ENCODE data around the gene CDO1. TPM values are rescaled to one million over a fixed set of nuclear protein-coding genes. Genes with fewer than 3 reads are reported as not detected.
A peak's percentile ranks its signal among the peaks of the same experiment; 100 is the strongest.
"Not testable (repeated sequence)": the region's sequence is repeated elsewhere in the genome, so short reads cannot be mapped to it uniquely, and the experiment has no call there.

Gene CDO1
- total RNA-seq, 1 donor from 2014 or later, result 130 TPM

- peak; percentile 95 for ATAC-seq
- DNase-seq (ENCODE audit: low spot score), result no peak
Observed at GRCh38 chr5:115831163-115831768, 14.8 kb upstream of the CDO1 start.

- DNase-seq (ENCODE audit: low spot score) (no peak), ATAC-seq (peak; percentile 74)
Observed at GRCh38 chr5:115829913-115830312, 13.5 kb upstream of the CDO1 start.

GRCh38 chr5:115825948-115826347 is 9.5 kb upstream of the CDO1 start:
- no peak for ATAC-seq
- DNase-seq (ENCODE audit: low spot score), result no peak

- not testable (repeated sequence) for ATAC-seq; DNase-seq (ENCODE audit: low spot score)
Observed at GRCh38 chr5:115824983-115825382, 8.5 kb upstream of the CDO1 start.

GRCh38 chr5:115820846-115821245 is 4.4 kb upstream of the CDO1 start:
- DNase-seq (ENCODE audit: low spot score), result no peak
- ATAC-seq, result no peak

- no peak for ATAC-seq
- DNase-seq (ENCODE audit: low spot score), result no peak
Observed at GRCh38 chr5:115818821-115819220, 2.4 kb upstream of the CDO1 start.

- DNase-seq (ENCODE audit: low spot score) (no peak), ATAC-seq (no peak)
Observed at GRCh38 chr5:115817386-115817785, 927 bp upstream of the CDO1 start.

GRCh38 chr5:115815693-115816225 is 700 bp downstream of the CDO1 start:
- peak; percentile 51 for DNase-seq (ENCODE audit: low spot score)
- ATAC-seq, result peak; percentile 45

- no peak for ATAC-seq
Observed at GRCh38 chr5:115815006-115815692, 1.3 kb downstream of the CDO1 start.

GRCh38 chr5:115813719-115814118 is 2.7 kb downstream of the CDO1 start:
- DNase-seq (ENCODE audit: low spot score) (no peak), ATAC-seq (no peak)

More at GRCh38 chr5:115815006-115815692, 1.3 kb downstream of the CDO1 start:
- DNase-seq (ENCODE audit: low spot score), result no peak

GRCh38 chr5:115812372-115812771 is 4.1 kb downstream of the CDO1 start:
- ATAC-seq, result no peak
- no peak for DNase-seq (ENCODE audit: low spot score)

GRCh38 chr5:115811406-115811805 is 5.1 kb downstream of the CDO1 start:
- no peak for ATAC-seq
- DNase-seq (ENCODE audit: low spot score), result no peak

GRCh38 chr5:115810761-115811160 is 5.7 kb downstream of the CDO1 start:
- DNase-seq (ENCODE audit: low spot score) (no peak), ATAC-seq (no peak)

GRCh38 chr5:115809946-115810345 is 6.5 kb downstream of the CDO1 start:
- DNase-seq (ENCODE audit: low spot score), result no peak
- ATAC-seq, result no peak

- ATAC-seq; DNase-seq (ENCODE audit: low spot score): not testable (repeated sequence)
Observed at GRCh38 chr5:115808066-115808465, 8.4 kb downstream of the CDO1 start.

GRCh38 chr5:115807654-115808052 is 8.8 kb downstream of the CDO1 start:
- no peak for DNase-seq (ENCODE audit: low spot score)
- no peak for ATAC-seq

- peak; percentile 62 for ATAC-seq
Observed at GRCh38 chr5:115806986-115807653, 9.3 kb downstream of the CDO1 start.

GRCh38 chr5:115801984-115802383 is 14.5 kb downstream of the CDO1 start:
- DNase-seq (ENCODE audit: low spot score), result no peak
- peak; percentile 47 for ATAC-seq

More at GRCh38 chr5:115806986-115807653, 9.3 kb downstream of the CDO1 start:
- no peak for DNase-seq (ENCODE audit: low spot score)

- DNase-seq (ENCODE audit: low spot score) (no peak), ATAC-seq (peak; percentile 24)
Observed at GRCh38 chr5:115801152-115801551, 15.3 kb downstream of the CDO1 start.

- ATAC-seq, result no peak
- DNase-seq (ENCODE audit: low spot score), result no peak
Observed at GRCh38 chr5:115800108-115800507, 16.4 kb downstream of the CDO1 start.

- peak; percentile 79 for ATAC-seq
Observed at GRCh38 chr5:115798252-115798651, 18.2 kb downstream of the CDO1 start.

GRCh38 chr5:115796656-115797055 is 19.8 kb downstream of the CDO1 start:
- ATAC-seq (peak; percentile 74), DNase-seq (ENCODE audit: low spot score) (peak; percentile 76)

More at GRCh38 chr5:115798252-115798651, 18.2 kb downstream of the CDO1 start:
- DNase-seq (ENCODE audit: low spot score), result peak; percentile 86

Measured in left lobe of liver (tissue), 2 donors.